SK-N-SH treated with all-trans-retinoic acid at 6 μM for 48 hours (cell line): ENCODE results near the gene NUBPL.
"Not testable (repeated sequence)": the region's sequence is repeated elsewhere in the genome, so short reads cannot be mapped to it uniquely, and the experiment has no call there.

ENCODE experiments used
- ATAC-seq: fragments of 200-7000 bp; cut with Tn5 transposase; 3 replicates; pipeline ENCODE4 v1.9.1; 2020; ENCODE audit warnings: mild to moderate bottlenecking, moderate library complexity
- ARNTL ChIP-seq: fragments of 450-650 bp; formaldehyde crosslinking; IDR thresholded peaks from 2 replicates; pipeline ENCODE4 v1.5.0; 2020; ENCODE audit warnings: low read depth, mild to moderate bottlenecking, moderate library complexity, borderline replicate concordance
- BACH2 ChIP-seq: fragments of 250-450 bp; sonication (Bioruptor Pico); IDR thresholded peaks from 2 replicates; pipeline ENCODE4 v1.9.0; 2021; ENCODE audit warnings: mild to moderate bottlenecking, borderline replicate concordance
- CREB5 ChIP-seq: fragments of 250-450 bp; sonication (Bioruptor Pico); IDR thresholded peaks from 2 replicates; pipeline ENCODE4 v1.5.1; 2020; ENCODE audit warnings: low read depth, mild to moderate bottlenecking, moderate library complexity
- CSDC2 ChIP-seq: fragments of 250-450 bp; sonication (Bioruptor Pico); IDR thresholded peaks from 2 replicates; pipeline ENCODE4 v1.5.0; 2020; ENCODE audit warnings: mild to moderate bottlenecking, moderate library complexity
- ESRRG ChIP-seq: fragments of 250-450 bp; sonication (Bioruptor Pico); IDR thresholded peaks from 2 replicates; pipeline ENCODE4 v1.6.1; 2021; ENCODE audit warnings: mild to moderate bottlenecking
- GLIS3 ChIP-seq: fragments of 250-450 bp; sonication (Bioruptor Pico); IDR thresholded peaks from 2 replicates; pipeline ENCODE4 v1.5.0; 2020; ENCODE audit warnings: mild to moderate bottlenecking, moderate library complexity
- OSR1 ChIP-seq: fragments of 250-450 bp; sonication (Bioruptor Pico); IDR thresholded peaks from 2 replicates; pipeline ENCODE4 v1.8.0; 2022; ENCODE audit warnings: moderate library complexity, mild to moderate bottlenecking, inconsistent platforms
- POU6F1 ChIP-seq: fragments of 250-450 bp; sonication (Bioruptor Pico); IDR thresholded peaks from 2 replicates; pipeline ENCODE4 v1.8.0; 2021; ENCODE audit warnings: low read depth, mild to moderate bottlenecking, moderate library complexity, borderline replicate concordance
- RARB ChIP-seq: fragments of 250-450 bp; sonication (Bioruptor Pico); IDR thresholded peaks from 2 replicates; pipeline ENCODE4 v1.8.0; 2021; ENCODE audit warnings: mild to moderate bottlenecking, moderate library complexity
- SNAI2 ChIP-seq: fragments of 250-450 bp; sonication (Bioruptor Pico); IDR thresholded peaks from 2 replicates; pipeline ENCODE4 v1.5.0; 2020; ENCODE audit warnings: mild to moderate bottlenecking, moderate library complexity
- TCF4 ChIP-seq: fragments of 250-450 bp; sonication (Bioruptor Pico); IDR thresholded peaks from 2 replicates; pipeline ENCODE4 v1.8.0; 2021; ENCODE audit warnings: mild to moderate bottlenecking, moderate library complexity, borderline replicate concordance
- TOX ChIP-seq: fragments of 250-450 bp; sonication (Bioruptor Pico); IDR thresholded peaks from 2 replicates; pipeline ENCODE4 v1.8.0; 2021; ENCODE audit warnings: mild to moderate bottlenecking, moderate library complexity, borderline replicate concordance
- TSHZ2 ChIP-seq: fragments of 250-450 bp; sonication (Bioruptor Pico); IDR thresholded peaks from 2 replicates; pipeline ENCODE4 v1.5.0; 2020; ENCODE audit warnings: mild to moderate bottlenecking, moderate library complexity
- ZFP3 ChIP-seq: fragments of 250-450 bp; sonication (Bioruptor Pico); IDR thresholded peaks from 2 replicates; pipeline ENCODE4 v1.5.0; 2020; ENCODE audit warnings: mild to moderate bottlenecking, moderate library complexity
- ZFP30 ChIP-seq: fragments of 450-650 bp; formaldehyde crosslinking; IDR thresholded peaks from 2 replicates; pipeline ENCODE4 v1.5.0; 2022; ENCODE audit warnings: mild to moderate bottlenecking, moderate library complexity
- ZNF565 ChIP-seq: fragments of 450-650 bp; formaldehyde crosslinking; conservative IDR thresholded peaks from 2 replicates; pipeline ENCODE4 v1.5.0; 2020; ENCODE audit warnings: low read depth, mild to moderate bottlenecking, moderate library complexity
- ZNF8 ChIP-seq: fragments of 450-650 bp; formaldehyde crosslinking; IDR thresholded peaks from 2 replicates; pipeline ENCODE4 v1.5.0; 2020; ENCODE audit warnings: mild to moderate bottlenecking, moderate library complexity
- TF ChIP-seq, protein P1 (sequence below): fragments of 250-450 bp; sonication (Bioruptor Pico); IDR thresholded peaks from 2 replicates; pipeline ENCODE4 v1.8.0; 2020; ENCODE audit warnings: mild to moderate bottlenecking, moderate library complexity, borderline replicate concordance
- TF ChIP-seq, protein P2 (sequence below): fragments of 250-450 bp; sonication (Bioruptor Pico); IDR thresholded peaks from 2 replicates; pipeline ENCODE4 v1.5.1; 2021; ENCODE audit warnings: mild to moderate bottlenecking, moderate library complexity

The NUBPL gene

DNA sequence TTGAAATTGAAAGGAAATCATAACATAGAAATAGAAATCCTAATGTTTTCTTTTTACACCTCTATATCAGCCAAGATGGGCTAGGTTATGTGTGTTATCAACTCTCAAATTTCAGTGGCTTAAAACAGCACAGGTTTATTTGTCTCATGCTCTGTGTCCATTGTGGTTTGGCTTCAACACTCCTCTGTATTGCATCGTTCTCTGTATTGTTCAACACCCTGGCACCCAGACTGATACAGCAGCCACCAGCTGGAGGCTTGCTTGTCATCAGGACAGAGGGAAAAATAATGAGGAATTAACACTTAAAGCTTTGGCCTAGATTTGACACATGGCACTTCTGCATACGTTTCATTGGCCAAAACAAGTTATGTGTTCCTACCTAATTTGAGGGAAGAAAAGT, 281.7 kb downstream of the NUBPL start:
- TF ChIP-seq RARB (CRISPR knock-in tag) (no peak), SNAI2 (CRISPR knock-in tag) (no peak), OSR1 (CRISPR knock-in tag) (no peak), BACH2 (CRISPR knock-in tag) (no peak), CREB5 (CRISPR knock-in tag) (no peak), ZNF565 (CRISPR knock-in tag) (no peak)
- TF ChIP-seq, protein P1, sequence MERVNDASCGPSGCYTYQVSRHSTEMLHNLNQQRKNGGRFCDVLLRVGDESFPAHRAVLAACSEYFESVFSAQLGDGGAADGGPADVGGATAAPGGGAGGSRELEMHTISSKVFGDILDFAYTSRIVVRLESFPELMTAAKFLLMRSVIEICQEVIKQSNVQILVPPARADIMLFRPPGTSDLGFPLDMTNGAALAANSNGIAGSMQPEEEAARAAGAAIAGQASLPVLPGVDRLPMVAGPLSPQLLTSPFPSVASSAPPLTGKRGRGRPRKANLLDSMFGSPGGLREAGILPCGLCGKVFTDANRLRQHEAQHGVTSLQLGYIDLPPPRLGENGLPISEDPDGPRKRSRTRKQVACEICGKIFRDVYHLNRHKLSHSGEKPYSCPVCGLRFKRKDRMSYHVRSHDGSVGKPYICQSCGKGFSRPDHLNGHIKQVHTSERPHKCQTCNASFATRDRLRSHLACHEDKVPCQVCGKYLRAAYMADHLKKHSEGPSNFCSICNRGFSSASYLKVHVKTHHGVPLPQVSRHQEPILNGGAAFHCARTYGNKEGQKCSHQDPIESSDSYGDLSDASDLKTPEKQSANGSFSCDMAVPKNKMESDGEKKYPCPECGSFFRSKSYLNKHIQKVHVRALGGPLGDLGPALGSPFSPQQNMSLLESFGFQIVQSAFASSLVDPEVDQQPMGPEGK (CRISPR knock-in tag), result no peak
- TF ChIP-seq, protein P2, sequence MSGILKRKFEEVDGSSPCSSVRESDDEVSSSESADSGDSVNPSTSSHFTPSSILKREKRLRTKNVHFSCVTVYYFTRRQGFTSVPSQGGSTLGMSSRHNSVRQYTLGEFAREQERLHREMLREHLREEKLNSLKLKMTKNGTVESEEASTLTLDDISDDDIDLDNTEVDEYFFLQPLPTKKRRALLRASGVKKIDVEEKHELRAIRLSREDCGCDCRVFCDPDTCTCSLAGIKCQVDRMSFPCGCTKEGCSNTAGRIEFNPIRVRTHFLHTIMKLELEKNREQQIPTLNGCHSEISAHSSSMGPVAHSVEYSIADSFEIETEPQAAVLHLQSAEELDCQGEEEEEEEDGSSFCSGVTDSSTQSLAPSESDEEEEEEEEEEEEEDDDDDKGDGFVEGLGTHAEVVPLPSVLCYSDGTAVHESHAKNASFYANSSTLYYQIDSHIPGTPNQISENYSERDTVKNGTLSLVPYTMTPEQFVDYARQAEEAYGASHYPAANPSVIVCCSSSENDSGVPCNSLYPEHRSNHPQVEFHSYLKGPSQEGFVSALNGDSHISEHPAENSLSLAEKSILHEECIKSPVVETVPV (CRISPR knock-in tag), result no peak
- ATAC-seq, result no peak

- no peak for ATAC-seq
- TF ChIP-seq GLIS3 (no peak), CREB5 (CRISPR knock-in tag) (no peak), OSR1 (CRISPR knock-in tag) (no peak), ZNF565 (CRISPR knock-in tag) (no peak), RARB (CRISPR knock-in tag) (no peak)
These were observed 282.3 kb downstream of the NUBPL start for GRCh38 chr14:31843361-31844091.

- TF ChIP-seq CSDC2 (CRISPR knock-in tag), result no peak
- no peak for ATAC-seq
These were observed 293.4 kb downstream of the NUBPL start for GRCh38 chr14:31854508-31855075.

DNA sequence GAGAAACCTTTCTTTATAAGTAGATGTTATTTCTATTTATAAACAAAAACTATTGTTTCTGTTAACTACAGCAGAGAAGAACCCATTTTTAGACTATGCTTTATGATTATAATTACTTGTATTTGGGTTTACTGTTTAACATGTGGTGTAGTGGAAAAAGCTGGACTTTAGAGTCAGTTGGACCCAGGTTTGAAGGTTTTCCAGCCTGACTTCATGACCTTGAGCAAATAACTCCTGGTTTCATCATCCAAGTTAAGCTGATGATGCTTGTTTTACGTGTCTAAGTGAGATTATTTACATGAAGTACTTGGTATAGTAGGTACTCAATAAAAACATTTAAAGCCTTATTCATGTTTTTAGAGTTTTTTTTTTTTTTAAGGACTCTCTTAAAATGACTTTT, 294.1 kb downstream of the NUBPL start:
- ATAC-seq, result no peak
- no peak for TF ChIP-seq CSDC2 (CRISPR knock-in tag)
- TF ChIP-seq POU6F1, result no peak
- no peak for TF ChIP-seq CREB5 (CRISPR knock-in tag)
- no peak for TF ChIP-seq ZFP30 (CRISPR knock-in tag)
- TF ChIP-seq SNAI2 (CRISPR knock-in tag), result no peak
- TF ChIP-seq ZNF8, result no peak
- no peak for TF ChIP-seq TSHZ2 (CRISPR knock-in tag)
- no peak for TF ChIP-seq ZFP3 (CRISPR knock-in tag)
- TF ChIP-seq, protein P1 (CRISPR knock-in tag), result no peak
- TF ChIP-seq ESRRG (CRISPR knock-in tag), result no peak
- TF ChIP-seq ARNTL (CRISPR knock-in tag), result no peak
- TF ChIP-seq TOX (CRISPR knock-in tag), result no peak
- no peak for TF ChIP-seq TCF4 (CRISPR knock-in tag)
- TF ChIP-seq GLIS3, result no peak
- TF ChIP-seq BACH2 (CRISPR knock-in tag), result no peak

GRCh38 chr14:31856003-31856402, 294.8 kb downstream of the NUBPL start:
- not testable (repeated sequence) for ATAC-seq
